GM18951 (cell line): ENCODE results near the gene LILRB3.

ENCODE experiments used
- POLR2A ChIP-seq: IDR thresholded peaks from 4 replicates; pipeline ENCODE4 v1.6.1; 2011; ENCODE audit warnings: mild to moderate bottlenecking; ENCODE audit not compliant: insufficient read length, insufficient read depth; ENCODE audit errors: extremely low read depth
- in situ Hi-C: fragments of 300-500 bp; cut with MboI; formaldehyde crosslinking; loops from one replicate; pipeline ENCODE4 v1.12.0; 2022; ENCODE audit warnings: low sequenced_read_pairs, mixed read lengths, inconsistent platforms; ENCODE audit not compliant: unreplicated experiment

LILRB3 gene

GRCh38 chr19:54168174-54168917 is 54.5 kb downstream of the LILRB3 start:
- no peak for TF ChIP-seq POLR2A

More at GRCh38 chr19:54168174-54168917, 54.5 kb downstream of the LILRB3 start:
- in situ Hi-C loops = no loop called here
